ENCODE measurements around the gene MYOM1.

DNA sequence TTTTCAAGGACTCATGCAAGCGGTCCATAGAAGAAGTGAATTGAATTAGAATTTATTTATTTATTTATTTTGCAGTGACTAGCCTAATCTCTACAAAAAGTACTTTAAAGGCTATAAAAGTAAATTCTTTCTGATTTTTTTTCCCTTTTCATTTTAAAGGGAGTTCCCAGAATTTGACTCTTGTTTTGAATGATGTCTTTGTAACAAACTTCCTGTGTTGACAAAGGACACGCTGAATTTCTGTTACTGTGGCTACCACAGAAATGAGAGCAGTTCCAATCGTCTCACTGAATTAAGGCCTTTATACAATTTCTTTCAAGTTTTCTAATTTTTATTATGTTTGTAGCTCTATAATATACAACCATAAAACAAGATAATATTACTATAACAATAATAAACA is 160.5 kb downstream of the MYOM1 start:
- TF ChIP-seq FOXA1 (IDR thresholded peaks at IDR 0.05), result no peak
- TF ChIP-seq PKNOX1 (IDR thresholded peaks at IDR 0.05), result no peak
